GM19463 (cell line): Measurements from ENCODE around the gene SH3BP5L.

ENCODE experiments used
- ATAC-seq: cut with Tn5 transposase; IDR thresholded peaks from one replicate; pipeline ENCODE4 v1.9.1; 2021; ENCODE audit warnings: mild to moderate bottlenecking, moderate library complexity; ENCODE audit not compliant: unreplicated experiment

SH3BP5L gene

DNA sequence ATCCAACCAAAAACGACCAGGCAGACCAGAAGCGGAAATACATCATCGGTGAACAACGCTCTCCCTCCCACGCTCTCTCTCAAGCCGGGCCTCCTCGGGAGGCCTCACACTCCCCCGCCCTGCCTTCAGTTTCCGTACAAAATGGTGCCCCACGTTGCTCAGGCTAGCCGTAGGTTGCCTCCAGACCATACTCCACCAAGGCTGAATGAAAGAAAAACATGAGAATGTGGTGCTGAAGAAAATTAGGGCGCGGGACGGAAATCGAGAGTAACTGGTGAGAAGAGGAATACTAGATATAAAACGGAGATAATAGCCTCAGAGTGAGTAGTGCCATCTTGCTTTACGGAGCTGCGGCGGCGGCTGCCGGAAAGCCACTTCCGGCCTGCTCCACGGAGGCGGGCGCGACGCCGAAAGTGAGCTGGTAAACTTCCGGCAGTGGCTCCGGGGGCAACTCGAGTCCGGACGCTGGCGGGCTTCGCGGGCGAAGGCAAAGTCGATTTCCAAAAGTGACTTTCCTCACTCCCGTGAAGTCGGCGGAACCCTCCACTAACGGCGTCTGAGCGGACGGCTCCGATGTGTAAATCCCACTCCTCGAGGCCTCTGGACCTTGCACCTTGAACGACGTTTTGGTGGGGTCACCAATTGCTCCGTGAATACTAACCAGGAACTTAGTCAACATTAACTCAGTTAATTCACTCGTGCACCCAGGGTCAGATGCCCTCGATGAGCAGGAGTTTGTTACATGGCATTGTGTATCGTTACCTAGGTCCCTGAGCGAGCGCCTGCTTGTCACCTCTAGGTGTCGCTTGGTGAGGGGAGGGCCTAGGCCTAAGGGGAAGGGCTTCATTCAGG lies at the start of gene SH3BP5L:
Gene SH3BP5L, minus strand, starts transcription at position 7 of the 852 bp plus-strand sequence. CDS start 980 bp downstream, outside the sequence.
- ATAC-seq = peak; percentile 92

DNA sequence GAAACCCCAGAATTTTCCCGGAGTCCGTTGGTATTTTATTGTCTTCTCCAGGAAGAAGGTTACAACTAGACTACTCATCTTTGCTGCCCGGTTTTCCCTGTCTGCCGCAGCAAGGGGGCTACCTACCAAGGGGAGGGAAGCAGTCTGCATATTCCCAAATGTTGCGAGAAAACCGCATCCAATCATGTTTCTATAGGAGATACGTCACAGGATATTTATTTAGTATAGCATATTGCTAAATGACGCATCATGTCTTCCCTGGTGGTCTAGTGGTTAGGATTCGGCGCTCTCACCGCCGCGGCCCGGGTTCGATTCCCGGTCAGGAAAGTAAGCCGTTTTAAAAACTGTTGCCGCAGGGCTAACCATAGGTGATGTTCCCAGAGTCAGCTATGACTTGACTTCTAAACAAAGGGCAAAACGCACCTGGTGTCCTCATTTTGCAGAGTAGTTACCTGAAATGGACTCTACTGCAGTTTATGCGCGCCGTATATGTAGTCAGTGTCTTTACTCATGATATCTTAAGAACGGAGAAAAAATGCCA lies 48.3 kb upstream of the SH3BP5L start:
- ATAC-seq = peak; percentile 51

DNA sequence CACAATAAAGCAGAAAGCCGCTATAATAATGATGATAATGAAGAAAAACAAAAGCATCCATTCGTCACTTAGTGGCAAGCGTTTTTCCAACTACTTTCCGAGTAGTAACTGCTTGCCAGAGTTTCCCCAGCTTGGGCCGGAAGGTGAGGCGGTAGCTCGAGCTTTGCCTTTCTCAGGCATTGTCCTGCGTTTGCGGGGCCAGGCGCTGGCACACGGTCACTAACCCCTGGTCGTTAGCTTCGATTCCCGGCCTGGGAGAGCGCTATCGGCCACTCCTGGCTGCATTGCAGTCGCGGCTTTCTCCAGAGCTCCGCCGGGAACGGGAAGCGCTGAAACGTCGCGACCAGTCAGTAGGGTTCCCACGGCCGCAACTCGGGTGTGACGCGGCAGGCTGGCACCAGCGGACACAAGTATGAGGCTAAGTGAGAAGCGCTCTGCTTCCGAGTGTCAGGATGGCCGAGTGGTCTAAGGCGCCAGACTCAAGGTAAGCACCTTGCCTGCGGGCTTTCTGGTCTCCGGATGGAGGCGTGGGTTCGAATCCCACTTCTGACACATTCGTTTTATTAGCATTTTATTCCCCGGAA lies 47.8 kb upstream of the SH3BP5L start:
- ATAC-seq = peak; percentile 68

DNA sequence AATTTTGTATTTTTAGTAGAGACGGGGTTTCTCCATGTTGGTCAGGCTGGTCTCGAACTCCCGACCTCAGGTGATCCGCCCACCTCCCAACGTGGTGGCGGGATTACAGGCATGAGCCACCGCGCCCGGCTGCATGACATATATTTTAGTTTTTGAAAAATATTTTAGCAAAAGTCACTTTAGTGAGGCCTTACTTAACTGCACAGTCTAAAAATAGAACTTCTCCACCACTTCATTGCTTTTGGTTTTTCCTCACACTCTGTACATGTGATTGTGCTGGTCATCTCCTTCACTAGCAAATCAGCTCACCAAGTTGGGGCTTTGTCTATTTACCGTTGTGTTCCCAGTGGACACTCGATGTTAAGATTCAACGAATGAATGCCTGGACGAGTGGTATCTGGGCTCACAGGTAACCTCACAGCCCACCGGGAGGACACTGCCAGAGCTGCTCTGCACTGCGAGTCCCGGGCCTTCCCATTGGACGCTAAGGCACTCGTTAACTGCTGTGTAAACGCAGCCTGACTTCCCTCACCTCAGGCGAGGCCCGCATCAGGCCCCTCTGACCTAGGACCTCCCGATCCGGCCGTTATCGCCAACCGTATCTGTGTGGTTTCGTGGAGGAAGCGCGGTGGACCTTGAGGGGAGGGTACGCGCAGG lies 47.2 kb upstream of the SH3BP5L start:
- peak; percentile 37 for ATAC-seq

DNA sequence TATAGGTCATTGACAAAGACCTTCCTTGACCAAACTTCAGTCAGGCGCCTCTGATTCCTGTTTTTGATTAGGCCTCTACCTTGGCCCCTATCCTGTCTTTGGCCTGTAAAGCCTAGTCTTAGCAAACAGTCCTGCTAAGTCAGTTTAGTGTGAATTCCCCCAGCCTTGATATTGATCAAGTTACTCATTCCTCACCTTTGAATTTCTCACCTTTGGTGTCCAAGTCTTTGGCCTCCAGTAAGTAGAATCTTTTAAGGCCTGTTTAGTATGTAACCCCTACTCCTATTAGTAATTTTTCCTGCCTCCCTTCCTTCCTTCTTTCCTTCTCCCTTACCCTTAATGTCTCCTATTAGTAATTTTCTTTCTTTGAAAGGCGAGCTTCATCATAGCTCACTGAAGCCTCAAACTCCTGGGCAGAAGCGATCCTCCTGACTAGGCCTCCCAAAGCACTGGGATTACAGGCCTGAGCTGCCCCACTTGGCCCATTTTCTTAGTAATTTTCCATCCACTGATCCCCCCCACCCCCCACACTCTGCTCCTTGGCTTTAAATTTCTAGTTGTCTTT lies 46.2 kb upstream of the SH3BP5L start:
- ATAC-seq = no peak

DNA sequence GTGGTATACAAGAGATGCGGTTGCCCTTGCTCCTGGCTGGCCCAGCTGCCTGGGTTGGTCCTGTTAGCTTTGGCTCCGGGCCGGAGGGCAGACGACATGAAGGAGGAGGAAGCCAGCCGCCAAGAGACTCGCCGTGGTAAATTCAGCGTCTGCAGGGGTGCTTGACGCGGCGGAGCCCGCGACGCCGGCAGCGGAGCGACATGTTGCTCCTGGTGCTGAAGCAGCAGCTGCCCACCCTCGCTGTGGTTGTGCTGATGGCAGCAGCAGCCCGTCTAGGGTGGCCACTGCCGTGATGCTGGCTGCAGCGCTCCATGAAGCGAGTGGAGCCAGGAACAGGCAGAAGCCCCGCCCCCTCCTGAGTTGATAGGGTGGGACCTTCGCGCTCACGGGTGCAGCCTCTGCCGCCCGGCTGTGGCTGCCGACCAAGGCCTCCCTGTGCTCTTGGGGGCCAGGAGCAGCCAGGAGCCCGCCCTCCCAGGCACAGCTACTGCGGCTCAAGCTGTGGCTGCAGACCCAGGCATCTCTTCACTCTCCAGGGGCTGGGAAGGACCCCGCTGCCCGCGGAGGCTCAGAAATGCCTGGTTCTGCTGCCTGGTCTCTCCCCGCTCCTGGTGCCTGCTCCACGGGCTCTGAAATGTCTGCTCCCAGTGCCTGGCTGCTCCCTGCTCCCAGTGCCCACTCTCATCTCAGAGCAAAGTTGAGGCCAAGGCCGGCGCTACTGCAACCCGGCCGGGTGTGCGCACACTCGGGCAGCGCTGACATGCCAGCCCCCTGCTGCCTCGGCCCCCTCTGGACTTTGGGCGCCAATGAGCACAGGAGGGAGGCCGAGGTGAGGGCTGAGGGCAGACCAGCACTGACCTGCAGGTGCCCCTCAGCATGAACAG lies 37.5 kb upstream of the SH3BP5L start:
- ATAC-seq = peak; percentile 62

DNA sequence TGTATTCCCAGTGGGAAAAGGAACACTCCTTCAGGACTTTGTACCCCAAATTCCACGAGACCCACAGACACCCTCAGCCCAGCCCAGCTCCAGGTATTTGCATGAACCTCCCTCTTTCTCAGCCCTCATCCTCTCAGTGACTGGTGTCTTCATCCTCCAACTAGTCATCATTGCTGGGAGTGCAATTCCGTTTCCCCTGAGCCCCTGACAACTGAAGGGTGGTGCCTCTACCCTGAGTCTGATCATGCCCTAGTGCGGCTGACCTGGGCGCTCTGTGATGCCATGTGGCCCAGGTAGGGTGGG lies 36.9 kb upstream of the SH3BP5L start:
- no peak for ATAC-seq

DNA sequence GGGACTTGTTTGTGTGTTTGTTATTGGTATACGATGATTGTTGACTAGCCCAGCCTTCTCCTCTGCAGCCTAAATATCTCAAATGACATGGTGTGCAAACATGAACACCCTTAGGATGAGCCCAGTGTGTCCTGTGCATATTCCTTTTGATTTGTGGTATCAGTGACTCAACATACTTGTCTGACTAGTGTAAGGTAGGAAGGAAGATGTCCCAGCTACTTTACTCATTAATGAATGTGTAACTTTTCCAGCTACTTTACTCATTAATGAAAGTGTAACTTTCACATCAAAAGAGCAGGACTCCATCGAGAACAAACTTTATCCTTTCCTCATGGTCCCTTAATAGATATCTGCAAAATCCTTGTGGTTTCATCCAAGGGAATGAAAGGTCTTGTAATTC lies 35.9 kb upstream of the SH3BP5L start:
- no peak for ATAC-seq

DNA sequence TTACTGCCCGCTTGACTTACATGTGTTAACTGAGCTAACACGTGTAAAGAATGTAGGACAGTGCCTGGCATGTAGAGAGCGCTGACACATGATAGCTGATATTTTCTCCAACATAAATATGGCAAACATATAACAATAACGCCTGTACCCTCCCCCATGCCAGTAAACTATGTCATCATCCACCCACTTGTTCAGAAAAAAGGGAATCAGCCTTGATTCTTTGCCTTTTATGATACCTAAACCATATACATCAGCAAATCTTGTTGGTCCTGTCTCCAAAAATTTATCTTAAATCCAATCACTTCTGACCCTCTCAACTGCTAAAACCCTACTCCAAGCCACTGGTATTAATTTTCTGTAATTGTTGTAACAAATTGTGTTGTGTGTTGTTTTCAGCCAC lies 34.3 kb upstream of the SH3BP5L start:
- no peak for ATAC-seq

DNA sequence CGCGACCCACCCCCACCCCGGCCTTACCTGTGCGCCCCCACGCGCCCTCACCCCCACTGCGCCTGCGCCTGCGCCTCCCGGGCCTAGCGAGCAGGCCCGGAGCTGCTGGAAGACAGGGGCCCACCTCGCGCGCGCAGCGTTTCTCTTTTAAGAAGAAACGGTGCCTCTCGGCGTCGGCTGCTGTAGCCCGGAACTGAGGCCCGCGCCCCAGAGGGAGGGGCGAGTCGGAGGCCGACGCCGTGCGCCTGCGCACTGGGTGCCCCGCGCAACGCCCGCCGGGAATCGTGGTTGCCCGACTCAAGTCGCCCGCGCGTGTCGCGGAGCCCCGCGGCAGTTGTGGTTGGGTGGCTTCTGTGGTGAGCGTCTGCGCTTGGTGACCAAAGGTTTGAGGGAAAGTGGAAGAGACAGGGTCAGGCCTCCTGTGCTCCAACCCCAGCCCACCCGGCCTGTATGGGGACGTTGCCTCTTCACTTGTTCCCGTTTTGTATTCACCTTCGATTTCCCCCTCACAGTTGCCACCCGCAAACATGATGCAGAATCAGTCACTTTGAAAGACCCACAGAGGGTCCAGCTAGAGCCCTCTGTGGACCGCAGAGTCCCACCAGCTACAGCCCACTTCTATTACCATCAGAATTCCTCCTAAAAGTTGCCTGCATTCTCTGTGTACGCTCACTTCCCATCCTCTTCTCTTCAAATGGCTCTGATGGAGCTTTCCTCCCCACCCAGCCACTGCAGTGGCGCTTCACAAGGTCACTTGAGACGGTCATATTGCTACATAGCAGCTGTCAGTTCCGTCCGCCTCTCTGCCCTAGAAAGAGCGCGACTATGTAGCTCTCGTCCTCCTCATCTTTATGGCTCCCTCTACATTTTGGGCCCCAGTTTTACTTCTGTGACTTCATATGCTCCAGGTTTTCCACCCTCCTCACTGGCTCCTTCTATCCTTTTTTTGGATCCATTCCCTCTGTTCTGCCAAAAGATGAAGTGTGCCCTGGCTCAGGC lies 33.5 kb upstream of the SH3BP5L start, which contains the start of gene ZNF692:
Gene ZNF692, minus strand, starts transcription at position 195 of the 999 bp plus-strand sequence. CDS start 776 bp downstream, outside the sequence.
- peak; percentile 81 for ATAC-seq

DNA sequence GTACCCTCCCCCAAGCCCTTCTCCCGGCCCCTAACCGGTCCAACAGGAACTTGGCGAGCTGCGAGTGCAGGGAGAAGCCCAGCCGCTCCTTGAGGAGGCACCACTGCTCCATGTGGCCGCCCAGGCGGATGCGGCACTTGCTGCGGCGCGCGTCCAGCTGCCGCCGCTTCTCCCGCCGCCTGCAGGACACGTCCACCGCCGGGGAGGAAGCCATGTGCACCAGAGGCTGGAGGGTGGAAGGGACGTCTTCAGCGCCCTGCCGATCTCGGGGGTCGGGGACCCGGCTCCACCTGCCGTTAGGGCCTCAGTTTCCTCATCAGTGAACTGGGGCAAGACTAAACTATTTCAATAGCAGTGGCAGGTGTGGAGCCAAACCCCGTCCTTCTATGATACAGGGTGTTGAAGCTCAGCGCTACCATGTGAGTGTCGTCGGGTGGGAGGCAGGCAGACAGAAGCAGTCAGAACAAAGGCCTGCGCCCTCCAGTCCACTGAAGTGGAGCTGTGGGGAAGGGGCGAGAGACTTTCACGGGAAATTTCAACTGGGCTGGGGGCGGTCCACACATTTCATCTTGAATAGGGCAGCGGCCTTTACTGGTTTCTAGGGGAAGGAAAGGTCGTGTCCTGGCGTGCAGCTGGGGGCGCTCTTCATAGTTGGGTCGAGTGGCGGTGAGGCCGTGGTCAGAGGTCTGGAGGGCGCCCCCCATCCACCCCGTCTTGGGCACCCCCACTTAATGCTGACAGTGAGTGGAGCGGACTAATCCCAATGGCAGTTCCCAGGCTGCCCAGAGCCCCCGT lies 32.6 kb upstream of the SH3BP5L start:
- ATAC-seq = peak; percentile 24

DNA sequence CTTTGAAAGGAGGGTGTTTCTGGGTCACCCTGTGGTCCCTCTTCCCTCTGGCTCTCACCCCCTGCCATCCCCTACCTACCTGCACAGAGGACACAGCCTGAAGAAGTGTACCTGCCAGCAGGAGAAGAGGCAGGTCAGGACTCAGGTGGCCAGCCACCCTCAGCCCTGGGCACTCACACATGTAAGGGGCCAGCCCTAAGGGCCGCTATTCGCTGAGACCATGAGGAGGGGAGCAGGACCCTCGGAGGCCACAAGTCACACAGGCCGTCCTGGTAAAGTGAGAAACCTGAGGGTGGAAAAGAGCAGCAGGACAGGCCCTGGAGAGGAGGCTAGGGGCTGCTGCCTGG lies 32.0 kb upstream of the SH3BP5L start:
- no peak for ATAC-seq

DNA sequence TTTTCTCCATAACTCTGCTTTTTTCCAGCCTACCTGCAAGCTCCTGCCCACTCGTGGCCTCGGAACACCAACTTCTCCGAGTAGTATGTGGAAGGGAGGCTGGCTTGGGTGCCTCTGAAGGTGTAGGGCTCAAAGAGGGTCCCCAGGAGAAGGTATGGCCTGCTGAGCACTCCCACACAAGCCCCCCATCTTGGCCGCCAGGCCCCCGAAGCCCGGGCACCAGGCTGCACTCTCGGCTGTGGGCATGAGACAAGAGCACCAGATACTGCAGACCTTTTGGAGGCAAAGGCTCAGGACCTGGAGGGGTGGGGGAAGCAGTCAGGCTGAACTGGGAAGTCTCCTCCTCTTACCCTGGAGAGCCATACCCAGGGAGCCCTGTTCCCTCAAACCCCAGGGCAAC lies 31.5 kb upstream of the SH3BP5L start:
- ATAC-seq = no peak

DNA sequence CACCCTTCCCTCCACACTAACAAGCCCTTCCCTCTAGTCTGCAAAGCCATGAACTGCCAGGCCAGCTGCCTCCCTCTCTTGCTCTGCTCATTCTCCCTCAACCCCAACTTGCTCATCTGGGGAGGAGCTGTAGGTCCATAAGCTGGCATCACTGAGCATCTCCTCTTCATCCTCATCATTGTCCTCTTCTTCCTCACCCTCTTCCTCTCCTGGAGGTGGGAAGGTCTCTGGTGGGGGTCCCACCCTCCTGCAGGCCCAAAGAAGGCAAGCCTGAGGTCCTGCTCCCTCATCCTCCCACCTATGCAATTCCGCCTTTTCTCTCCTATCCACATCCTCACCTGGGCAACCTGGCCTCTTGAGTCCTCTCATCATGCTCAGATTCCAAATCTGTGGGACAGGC lies 30.5 kb upstream of the SH3BP5L start:
- no peak for ATAC-seq

DNA sequence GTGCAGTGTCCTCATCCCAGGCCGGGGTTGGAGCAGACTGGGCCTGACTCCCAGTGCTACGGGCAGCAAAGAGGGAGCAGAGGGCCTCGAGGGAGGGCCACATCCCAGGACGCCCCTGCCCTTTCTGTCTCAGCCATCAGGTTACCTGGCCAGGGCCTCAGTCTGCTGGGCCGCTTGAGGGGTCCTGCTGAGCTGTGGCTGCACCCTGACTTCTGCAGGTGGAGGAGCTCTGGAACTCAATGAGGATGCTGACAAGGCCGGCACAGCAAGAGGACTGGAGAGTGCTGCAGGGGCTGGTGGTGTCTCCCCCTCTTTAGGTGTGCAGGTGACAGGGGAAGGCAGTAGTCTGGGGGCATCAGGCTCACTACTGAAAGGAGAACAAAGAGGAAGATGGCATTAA lies 29.9 kb upstream of the SH3BP5L start:
- ATAC-seq = no peak

DNA sequence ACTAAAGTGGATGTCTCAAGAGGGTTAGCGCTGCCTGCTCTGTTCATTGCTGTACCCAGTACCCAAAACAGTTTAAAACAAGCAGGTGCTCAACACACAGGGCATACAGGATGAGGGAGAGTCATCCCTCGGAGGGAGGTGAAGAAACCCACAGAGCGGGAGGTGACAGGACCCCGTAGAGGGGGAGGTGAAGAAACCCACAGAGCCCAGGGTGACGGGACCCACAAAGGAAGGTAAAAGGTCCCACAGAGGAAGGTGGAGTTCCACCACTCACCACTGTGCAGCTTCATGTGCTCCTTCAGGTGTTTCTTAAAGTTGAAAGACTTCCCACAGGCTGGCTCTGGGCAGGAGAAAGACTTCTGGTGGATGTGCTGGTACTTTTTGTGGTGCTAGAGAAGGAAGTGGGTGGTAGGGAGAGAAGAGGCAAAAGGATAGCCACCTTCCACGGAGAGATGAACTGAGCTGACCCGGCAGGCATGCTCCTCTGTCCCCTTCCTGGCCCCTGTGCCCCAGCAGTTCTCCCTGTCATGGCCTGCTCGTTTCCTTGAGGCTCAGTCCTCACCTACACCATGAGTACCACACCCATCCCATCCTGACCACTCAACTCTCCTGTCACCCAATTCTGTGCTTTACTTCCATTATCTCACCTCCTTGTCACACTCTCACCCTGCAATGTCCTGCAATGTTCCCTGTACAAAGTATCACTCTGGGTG lies 28.1 kb upstream of the SH3BP5L start:
- no peak for ATAC-seq

DNA sequence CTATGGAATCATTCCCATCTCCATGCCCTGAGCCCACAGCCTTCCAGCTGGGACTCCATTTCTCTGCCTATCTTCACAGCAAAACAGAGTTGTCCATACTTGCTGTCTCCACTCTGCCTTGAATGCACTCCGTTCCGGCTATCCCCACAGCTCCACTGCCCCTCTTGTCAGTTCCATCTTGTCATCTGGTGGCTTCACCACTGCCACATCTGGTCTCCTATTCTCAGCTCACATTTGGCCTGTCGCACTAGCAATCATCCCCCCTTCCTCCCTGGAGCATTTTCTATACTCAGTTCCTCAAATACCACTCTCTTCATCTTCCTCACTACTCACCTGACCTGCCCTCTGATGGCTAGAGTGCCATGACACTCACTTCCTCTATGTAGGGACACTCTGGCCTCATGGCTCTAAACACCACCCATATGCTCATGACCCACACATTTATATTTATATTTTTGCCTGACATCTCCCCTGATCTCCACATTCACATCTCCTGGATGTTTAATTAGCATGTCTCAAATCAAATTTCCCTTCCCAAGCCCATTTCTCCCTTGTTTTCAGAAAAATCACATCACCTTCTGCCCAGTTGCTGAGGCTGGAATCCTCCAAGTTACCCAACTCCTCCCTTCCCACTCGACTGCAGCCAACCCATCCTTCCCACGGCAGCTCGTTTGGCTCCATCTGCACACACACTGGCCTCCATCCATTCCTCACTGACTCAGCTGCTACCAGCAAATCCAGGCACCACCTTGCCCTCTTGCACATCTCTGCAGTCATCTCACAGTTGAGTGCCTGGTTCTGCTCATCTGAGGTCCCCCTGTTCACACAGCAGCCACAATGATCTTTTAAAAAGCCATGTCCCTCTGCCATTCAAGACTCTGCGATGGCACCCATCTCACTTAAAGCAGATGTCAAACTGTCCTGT lies 27.0 kb upstream of the SH3BP5L start:
- no peak for ATAC-seq
